GM23338 (cell line): ENCODE measurements around the gene SRPK1. TPM values are rescaled to one million over a fixed set of nuclear protein-coding genes. Genes with fewer than 3 reads are reported as not detected.

Experiments
- ATAC-seq: fragments of 200-7000 bp; cut with Tn5 transposase; 3 replicates; pipeline ENCODE4 v1.9.1; 2020
- DNase-seq: peaks from one replicate; pipeline ENCODE4 v3.0.0-alpha.2; 2015; ENCODE audit warnings: low spot score
- H2AFZ ChIP-seq: fragments of 200-600 bp; sonication (generic); 2 replicates; pipeline ENCODE4 v1.8.0; 2016; ENCODE audit warnings: antibody characterized with exemption, mild to moderate bottlenecking, moderate library complexity
- H3F3A ChIP-seq: fragments of 200-600 bp; sonication (generic); replicated peaks from 2 replicates; pipeline ENCODE4 v1.8.0; 2017; ENCODE audit warnings: antibody characterized with exemption, mixed run types, low read depth
- H3K27ac ChIP-seq: fragments of 200-600 bp; sonication (generic); 2 replicates; pipeline ENCODE4 v1.6.1; 2016; ENCODE audit warnings: low read depth
- H3K27me3 ChIP-seq: fragments of 200-600 bp; sonication (generic); 2 replicates; pipeline ENCODE4 v1.8.0; 2016; ENCODE audit warnings: mild to moderate bottlenecking, mixed run types, moderate library complexity; ENCODE audit not compliant: insufficient read depth
- H3K36me3 ChIP-seq: fragments of 200-600 bp; sonication (generic); 2 replicates; pipeline ENCODE4 v1.8.0; 2016; ENCODE audit warnings: mild to moderate bottlenecking; ENCODE audit not compliant: insufficient read depth
- H3K4me1 ChIP-seq: fragments of 200-600 bp; sonication (generic); 2 replicates; pipeline ENCODE4 v1.8.0; 2016; ENCODE audit warnings: mild to moderate bottlenecking, moderate library complexity; ENCODE audit not compliant: insufficient read depth
- H3K4me2 ChIP-seq: fragments of 200-600 bp; sonication (generic); 2 replicates; pipeline ENCODE4 v1.7.1; 2017; ENCODE audit warnings: mixed run types
- H3K4me3 ChIP-seq: fragments of 200-600 bp; sonication (generic); 2 replicates; pipeline ENCODE4 v1.6.1; 2016; ENCODE audit warnings: mixed run types
- H3K79me2 ChIP-seq: fragments of 200-600 bp; sonication (generic); replicated peaks from 2 replicates; pipeline ENCODE4 v1.8.0; 2017; ENCODE audit warnings: mild to moderate bottlenecking; ENCODE audit not compliant: insufficient read depth
- H3K9me2 ChIP-seq: fragments of 200-600 bp; sonication (generic); 2 replicates; pipeline ENCODE4 v1.8.0; 2017; ENCODE audit not compliant: insufficient read depth
- H4K20me1 ChIP-seq: fragments of 200-600 bp; sonication (generic); replicated peaks from 2 replicates; pipeline ENCODE4 v1.8.0; 2017; ENCODE audit warnings: mild to moderate bottlenecking; ENCODE audit not compliant: insufficient read depth
- H3K27ac Mint-ChIP-seq: 2 replicates; pipeline ENCODE4 v1.8.0; 2020; ENCODE audit warnings: inconsistent platforms, mild to moderate bottlenecking, moderate library complexity, mixed read lengths
- H3K27me3 Mint-ChIP-seq: 3 replicates; pipeline ENCODE4 v1.8.0; 2022; ENCODE audit warnings: low read depth, mild to moderate bottlenecking, moderate library complexity, mixed read lengths, inconsistent platforms; ENCODE audit not compliant: insufficient read depth, poor library complexity
- H3K36me3 Mint-ChIP-seq: 3 replicates; pipeline ENCODE4 v1.8.0; 2021; ENCODE audit warnings: low read depth, mild to moderate bottlenecking, inconsistent platforms, moderate library complexity, mixed read lengths
- H3K4me1 Mint-ChIP-seq: 3 replicates; pipeline ENCODE4 v1.8.0; 2020; ENCODE audit warnings: mild to moderate bottlenecking, inconsistent platforms, mixed read lengths
- H3K4me3 Mint-ChIP-seq: 3 replicates; pipeline ENCODE4 v1.8.0; 2021; ENCODE audit warnings: moderate library complexity, mild to moderate bottlenecking, inconsistent platforms, mixed read lengths
- H3K9me3 Mint-ChIP-seq: 3 replicates; pipeline ENCODE4 v1.8.0; 2020; ENCODE audit warnings: moderate library complexity, mild to moderate bottlenecking, inconsistent platforms, mixed read lengths
- CREB1 ChIP-seq: fragments of 250-450 bp; sonication (Bioruptor Pico); IDR thresholded peaks from 2 replicates; pipeline ENCODE4 v1.5.0; 2020; ENCODE audit warnings: low read depth, mild to moderate bottlenecking, moderate library complexity
- EZH2phosphoT487 ChIP-seq: fragments of 200-600 bp; sonication (generic); IDR thresholded peaks from one replicate; pipeline ENCODE4 v1.8.1; 2018; ENCODE audit warnings: antibody characterized with exemption; ENCODE audit not compliant: unreplicated experiment
- JUNB ChIP-seq: IDR thresholded peaks from one replicate; pipeline ENCODE4 v1.6.1; 2016; ENCODE audit warnings: antibody characterized with exemption; ENCODE audit not compliant: unreplicated experiment
- NANOG ChIP-seq: IDR thresholded peaks from 2 replicates; pipeline ENCODE4 v1.6.1; 2016; ENCODE audit warnings: antibody characterized with exemption, borderline replicate concordance
- POLR2AphosphoS5 ChIP-seq: IDR thresholded peaks from 2 replicates; pipeline ENCODE4 v1.6.1; 2016; ENCODE audit warnings: antibody characterized with exemption, low read depth
- ZNF114 ChIP-seq: fragments of 250-450 bp; sonication (Bioruptor Pico); IDR thresholded peaks from 2 replicates; pipeline ENCODE4 v1.5.0; 2020; ENCODE audit warnings: mild to moderate bottlenecking, moderate library complexity
- ZNF331 ChIP-seq: fragments of 250-450 bp; sonication (Bioruptor Pico); IDR thresholded peaks from 2 replicates; pipeline ENCODE4 v1.5.0; 2020; ENCODE audit warnings: low read depth, mild to moderate bottlenecking, moderate library complexity
- polyA plus RNA-seq: library from polyadenylated mRNA; unstranded; fragments of >200 nt; fragmentation: Nextera tagmentation; extraction: Ambion mirVana; gene quantifications from 2 replicates; pipeline ENCODE4 v1.2.1, GENCODE V29; 2016
- total RNA-seq: library from RNA; depleted of rRNA; stranded (reverse); fragments of >200 nt; shearing (Covaris generic); gene quantifications from 2 replicates; pipeline ENCODE4 v1.2.3, GENCODE V29; 2014
- TF ChIP-seq, protein P1 (sequence below): fragments of 250-450 bp; sonication (Bioruptor Pico); IDR thresholded peaks from 2 replicates; pipeline ENCODE4 v1.5.0; 2020; ENCODE audit warnings: mild to moderate bottlenecking, moderate library complexity
- TF ChIP-seq, protein P2 (sequence below): IDR thresholded peaks from one replicate; pipeline ENCODE4 v1.6.1; 2018; ENCODE audit warnings: antibody characterized with exemption; ENCODE audit not compliant: unreplicated experiment
- TF ChIP-seq, protein P3 (sequence below): IDR thresholded peaks from 2 replicates; pipeline ENCODE4 v1.6.1; 2016; ENCODE audit warnings: antibody characterized with exemption

SRPK1 gene
- total and polyA plus RNA-seq, 2 experiments from 2014 or later: 175 to 202 TPM

DNA sequence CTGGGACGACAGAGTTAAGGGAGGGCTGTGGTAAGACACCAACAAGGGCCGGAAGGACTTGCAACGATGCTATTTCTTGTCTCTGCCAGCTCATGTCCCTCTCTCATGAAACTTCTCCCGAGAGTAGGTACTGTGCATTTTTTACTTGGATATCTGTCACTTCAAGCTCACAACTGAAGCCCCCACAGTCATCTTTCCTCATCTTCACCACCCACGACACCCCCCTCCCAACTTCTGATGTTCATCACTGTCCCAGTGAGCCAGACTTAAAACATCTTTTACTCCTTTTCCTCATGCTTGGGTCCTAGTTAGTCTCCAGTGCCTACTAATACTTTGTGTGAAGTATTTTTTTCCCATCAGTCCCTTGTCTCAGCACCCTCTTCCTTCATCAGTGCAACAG, 34.6 kb upstream of the SRPK1 start:
- H3K4me2 ChIP-seq: no peak overlapping the region
- peaks cover 6% of the 10 kb centered on the region; the same call in 1 of the 2 replicates for H3K4me1 ChIP-seq
- Mint-ChIP-seq H3K27me3 (no peaks in the 10 kb centered on the region), H3K9me3 (no peaks in the 10 kb centered on the region), H3K36me3 (no peaks in the 10 kb centered on the region), H3K27ac (no peak overlapping the region; the same call in 1 of the 2 replicates), H3K4me3 (no peak overlapping the region), H3K4me1 (peaks cover 12% of the 10 kb centered on the region)
- H3K4me3 ChIP-seq: no peak overlapping the region
- no peak for ATAC-seq
- no peak overlapping the region for H3K27ac ChIP-seq
- no peak for DNase-seq
- H3K36me3 ChIP-seq: no peaks in the 10 kb centered on the region
- no peak overlapping the region for H2AFZ ChIP-seq
- TF ChIP-seq, protein P1, sequence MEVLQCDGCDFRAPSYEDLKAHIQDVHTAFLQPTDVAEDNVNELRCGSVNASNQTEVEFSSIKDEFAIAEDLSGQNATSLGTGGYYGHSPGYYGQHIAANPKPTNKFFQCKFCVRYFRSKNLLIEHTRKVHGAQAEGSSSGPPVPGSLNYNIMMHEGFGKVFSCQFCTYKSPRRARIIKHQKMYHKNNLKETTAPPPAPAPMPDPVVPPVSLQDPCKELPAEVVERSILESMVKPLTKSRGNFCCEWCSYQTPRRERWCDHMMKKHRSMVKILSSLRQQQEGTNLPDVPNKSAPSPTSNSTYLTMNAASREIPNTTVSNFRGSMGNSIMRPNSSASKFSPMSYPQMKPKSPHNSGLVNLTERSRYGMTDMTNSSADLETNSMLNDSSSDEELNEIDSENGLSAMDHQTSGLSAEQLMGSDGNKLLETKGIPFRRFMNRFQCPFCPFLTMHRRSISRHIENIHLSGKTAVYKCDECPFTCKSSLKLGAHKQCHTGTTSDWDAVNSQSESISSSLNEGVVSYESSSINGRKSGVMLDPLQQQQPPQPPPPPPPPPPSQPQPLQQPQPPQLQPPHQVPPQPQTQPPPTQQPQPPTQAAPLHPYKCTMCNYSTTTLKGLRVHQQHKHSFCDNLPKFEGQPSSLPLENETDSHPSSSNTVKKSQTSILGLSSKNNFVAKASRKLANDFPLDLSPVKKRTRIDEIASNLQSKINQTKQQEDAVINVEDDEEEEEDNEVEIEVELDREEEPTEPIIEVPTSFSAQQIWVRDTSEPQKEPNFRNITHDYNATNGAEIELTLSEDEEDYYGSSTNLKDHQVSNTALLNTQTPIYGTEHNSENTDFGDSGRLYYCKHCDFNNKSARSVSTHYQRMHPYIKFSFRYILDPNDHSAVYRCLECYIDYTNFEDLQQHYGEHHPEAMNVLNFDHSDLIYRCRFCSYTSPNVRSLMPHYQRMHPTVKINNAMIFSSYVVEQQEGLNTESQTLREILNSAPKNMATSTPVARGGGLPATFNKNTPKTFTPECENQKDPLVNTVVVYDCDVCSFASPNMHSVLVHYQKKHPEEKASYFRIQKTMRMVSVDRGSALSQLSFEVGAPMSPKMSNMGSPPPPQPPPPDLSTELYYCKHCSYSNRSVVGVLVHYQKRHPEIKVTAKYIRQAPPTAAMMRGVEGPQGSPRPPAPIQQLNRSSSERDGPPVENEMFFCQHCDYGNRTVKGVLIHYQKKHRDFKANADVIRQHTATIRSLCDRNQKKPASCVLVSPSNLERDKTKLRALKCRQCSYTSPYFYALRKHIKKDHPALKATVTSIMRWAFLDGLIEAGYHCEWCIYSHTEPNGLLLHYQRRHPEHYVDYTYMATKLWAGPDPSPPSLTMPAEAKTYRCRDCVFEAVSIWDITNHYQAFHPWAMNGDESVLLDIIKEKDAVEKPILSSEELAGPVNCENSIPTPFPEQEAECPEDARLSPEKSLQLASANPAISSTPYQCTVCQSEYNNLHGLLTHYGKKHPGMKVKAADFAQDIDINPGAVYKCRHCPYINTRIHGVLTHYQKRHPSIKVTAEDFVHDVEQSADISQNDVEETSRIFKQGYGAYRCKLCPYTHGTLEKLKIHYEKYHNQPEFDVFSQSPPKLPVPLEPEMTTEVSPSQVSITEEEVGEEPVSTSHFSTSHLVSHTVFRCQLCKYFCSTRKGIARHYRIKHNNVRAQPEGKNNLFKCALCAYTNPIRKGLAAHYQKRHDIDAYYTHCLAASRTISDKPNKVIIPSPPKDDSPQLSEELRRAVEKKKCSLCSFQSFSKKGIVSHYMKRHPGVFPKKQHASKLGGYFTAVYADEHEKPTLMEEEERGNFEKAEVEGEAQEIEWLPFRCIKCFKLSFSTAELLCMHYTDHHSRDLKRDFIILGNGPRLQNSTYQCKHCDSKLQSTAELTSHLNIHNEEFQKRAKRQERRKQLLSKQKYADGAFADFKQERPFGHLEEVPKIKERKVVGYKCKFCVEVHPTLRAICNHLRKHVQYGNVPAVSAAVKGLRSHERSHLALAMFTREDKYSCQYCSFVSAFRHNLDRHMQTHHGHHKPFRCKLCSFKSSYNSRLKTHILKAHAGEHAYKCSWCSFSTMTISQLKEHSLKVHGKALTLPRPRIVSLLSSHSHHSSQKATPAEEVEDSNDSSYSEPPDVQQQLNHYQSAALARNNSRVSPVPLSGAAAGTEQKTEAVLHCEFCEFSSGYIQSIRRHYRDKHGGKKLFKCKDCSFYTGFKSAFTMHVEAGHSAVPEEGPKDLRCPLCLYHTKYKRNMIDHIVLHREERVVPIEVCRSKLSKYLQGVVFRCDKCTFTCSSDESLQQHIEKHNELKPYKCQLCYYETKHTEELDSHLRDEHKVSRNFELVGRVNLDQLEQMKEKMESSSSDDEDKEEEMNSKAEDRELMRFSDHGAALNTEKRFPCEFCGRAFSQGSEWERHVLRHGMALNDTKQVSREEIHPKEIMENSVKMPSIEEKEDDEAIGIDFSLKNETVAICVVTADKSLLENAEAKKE: no peak
- TF ChIP-seq, protein P2, sequence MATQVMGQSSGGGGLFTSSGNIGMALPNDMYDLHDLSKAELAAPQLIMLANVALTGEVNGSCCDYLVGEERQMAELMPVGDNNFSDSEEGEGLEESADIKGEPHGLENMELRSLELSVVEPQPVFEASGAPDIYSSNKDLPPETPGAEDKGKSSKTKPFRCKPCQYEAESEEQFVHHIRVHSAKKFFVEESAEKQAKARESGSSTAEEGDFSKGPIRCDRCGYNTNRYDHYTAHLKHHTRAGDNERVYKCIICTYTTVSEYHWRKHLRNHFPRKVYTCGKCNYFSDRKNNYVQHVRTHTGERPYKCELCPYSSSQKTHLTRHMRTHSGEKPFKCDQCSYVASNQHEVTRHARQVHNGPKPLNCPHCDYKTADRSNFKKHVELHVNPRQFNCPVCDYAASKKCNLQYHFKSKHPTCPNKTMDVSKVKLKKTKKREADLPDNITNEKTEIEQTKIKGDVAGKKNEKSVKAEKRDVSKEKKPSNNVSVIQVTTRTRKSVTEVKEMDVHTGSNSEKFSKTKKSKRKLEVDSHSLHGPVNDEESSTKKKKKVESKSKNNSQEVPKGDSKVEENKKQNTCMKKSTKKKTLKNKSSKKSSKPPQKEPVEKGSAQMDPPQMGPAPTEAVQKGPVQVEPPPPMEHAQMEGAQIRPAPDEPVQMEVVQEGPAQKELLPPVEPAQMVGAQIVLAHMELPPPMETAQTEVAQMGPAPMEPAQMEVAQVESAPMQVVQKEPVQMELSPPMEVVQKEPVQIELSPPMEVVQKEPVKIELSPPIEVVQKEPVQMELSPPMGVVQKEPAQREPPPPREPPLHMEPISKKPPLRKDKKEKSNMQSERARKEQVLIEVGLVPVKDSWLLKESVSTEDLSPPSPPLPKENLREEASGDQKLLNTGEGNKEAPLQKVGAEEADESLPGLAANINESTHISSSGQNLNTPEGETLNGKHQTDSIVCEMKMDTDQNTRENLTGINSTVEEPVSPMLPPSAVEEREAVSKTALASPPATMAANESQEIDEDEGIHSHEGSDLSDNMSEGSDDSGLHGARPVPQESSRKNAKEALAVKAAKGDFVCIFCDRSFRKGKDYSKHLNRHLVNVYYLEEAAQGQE: no peak
- TF ChIP-seq ZNF114 (no peak), ZNF331 (CRISPR knock-in tag) (no peak), NANOG (no peak), JUNB (no peak), EZH2phosphoT487 (no peak), POLR2AphosphoS5 (no peak), CREB1 (CRISPR knock-in tag) (no peak)
- TF ChIP-seq, protein P3, sequence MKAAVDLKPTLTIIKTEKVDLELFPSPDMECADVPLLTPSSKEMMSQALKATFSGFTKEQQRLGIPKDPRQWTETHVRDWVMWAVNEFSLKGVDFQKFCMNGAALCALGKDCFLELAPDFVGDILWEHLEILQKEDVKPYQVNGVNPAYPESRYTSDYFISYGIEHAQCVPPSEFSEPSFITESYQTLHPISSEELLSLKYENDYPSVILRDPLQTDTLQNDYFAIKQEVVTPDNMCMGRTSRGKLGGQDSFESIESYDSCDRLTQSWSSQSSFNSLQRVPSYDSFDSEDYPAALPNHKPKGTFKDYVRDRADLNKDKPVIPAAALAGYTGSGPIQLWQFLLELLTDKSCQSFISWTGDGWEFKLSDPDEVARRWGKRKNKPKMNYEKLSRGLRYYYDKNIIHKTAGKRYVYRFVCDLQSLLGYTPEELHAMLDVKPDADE: no peak
- no peaks in the 10 kb centered on the region for H3K9me2 ChIP-seq
- no peaks in the 10 kb centered on the region for H3F3A ChIP-seq
- H3K27me3 ChIP-seq: no peaks in the 10 kb centered on the region
- H3K79me2 ChIP-seq: no peaks in the 10 kb centered on the region
- no peaks in the 10 kb centered on the region for H4K20me1 ChIP-seq
